GM18519 (cell line): ENCODE results near the gene DCDC1.
"Not testable (repeated sequence)": the region's sequence is repeated elsewhere in the genome, so short reads cannot be mapped to it uniquely, and the experiment has no call there.

Experiments used
- ATAC-seq: cut with Tn5 transposase; IDR thresholded peaks from one replicate; pipeline ENCODE4 v1.9.1; 2021; ENCODE audit warnings: mild to moderate bottlenecking, moderate library complexity; ENCODE audit not compliant: unreplicated experiment, low FRiP score

The DCDC1 gene

GRCh38 chr11:31327417-31327816, 42.1 kb downstream of the DCDC1 start:
- no peak for ATAC-seq

- ATAC-seq = peak; percentile 70
These were observed 42.9 kb downstream of the DCDC1 start for GRCh38 chr11:31326470-31327148.

- ATAC-seq = no peak
These were observed 44.4 kb downstream of the DCDC1 start for GRCh38 chr11:31325160-31325559.

GRCh38 chr11:31323145-31323544, 46.4 kb downstream of the DCDC1 start:
- no peak for ATAC-seq

GRCh38 chr11:31321494-31321893, 48.0 kb downstream of the DCDC1 start:
- ATAC-seq = not testable (repeated sequence)

- no peak for ATAC-seq
These were observed 65.8 kb downstream of the DCDC1 start for GRCh38 chr11:31303644-31304180.

- peak; percentile 53 for ATAC-seq
These were observed 67.7 kb downstream of the DCDC1 start for GRCh38 chr11:31301549-31302510.

- no peak for ATAC-seq
These were observed 74.2 kb downstream of the DCDC1 start for GRCh38 chr11:31295308-31295707.

- not testable (repeated sequence) for ATAC-seq
These were observed 96.0 kb downstream of the DCDC1 start for GRCh38 chr11:31273527-31273926.

- ATAC-seq = no peak
These were observed 101.8 kb downstream of the DCDC1 start for GRCh38 chr11:31267720-31268119.

GRCh38 chr11:31264834-31265233, 104.7 kb downstream of the DCDC1 start:
- ATAC-seq = no peak

- ATAC-seq = no peak
These were observed 106.8 kb downstream of the DCDC1 start for GRCh38 chr11:31262761-31263160.

- ATAC-seq = no peak
These were observed 109.7 kb downstream of the DCDC1 start for GRCh38 chr11:31259797-31260196.

GRCh38 chr11:31254415-31254814, 115.1 kb downstream of the DCDC1 start:
- ATAC-seq = no peak

- ATAC-seq = no peak
These were observed 120.8 kb downstream of the DCDC1 start for GRCh38 chr11:31248768-31249167.

GRCh38 chr11:31247321-31247720, 122.2 kb downstream of the DCDC1 start:
- no peak for ATAC-seq

GRCh38 chr11:31246451-31247165, 122.9 kb downstream of the DCDC1 start:
- ATAC-seq = no peak

- no peak for ATAC-seq
These were observed 125.8 kb downstream of the DCDC1 start for GRCh38 chr11:31243706-31244105.

GRCh38 chr11:31240340-31240904, 129.1 kb downstream of the DCDC1 start:
- ATAC-seq = peak; percentile 47
